GM21786 (cell line): ENCODE results near the gene ACTN3.
"Not testable (repeated sequence)": the region's sequence is repeated elsewhere in the genome, so short reads cannot be mapped to it uniquely, and the experiment has no call there.

Experiments used
- ATAC-seq: cut with Tn5 transposase; IDR thresholded peaks from one replicate; pipeline ENCODE4 v1.9.1; 2021; ENCODE audit not compliant: unreplicated experiment

The ACTN3 gene

DNA sequence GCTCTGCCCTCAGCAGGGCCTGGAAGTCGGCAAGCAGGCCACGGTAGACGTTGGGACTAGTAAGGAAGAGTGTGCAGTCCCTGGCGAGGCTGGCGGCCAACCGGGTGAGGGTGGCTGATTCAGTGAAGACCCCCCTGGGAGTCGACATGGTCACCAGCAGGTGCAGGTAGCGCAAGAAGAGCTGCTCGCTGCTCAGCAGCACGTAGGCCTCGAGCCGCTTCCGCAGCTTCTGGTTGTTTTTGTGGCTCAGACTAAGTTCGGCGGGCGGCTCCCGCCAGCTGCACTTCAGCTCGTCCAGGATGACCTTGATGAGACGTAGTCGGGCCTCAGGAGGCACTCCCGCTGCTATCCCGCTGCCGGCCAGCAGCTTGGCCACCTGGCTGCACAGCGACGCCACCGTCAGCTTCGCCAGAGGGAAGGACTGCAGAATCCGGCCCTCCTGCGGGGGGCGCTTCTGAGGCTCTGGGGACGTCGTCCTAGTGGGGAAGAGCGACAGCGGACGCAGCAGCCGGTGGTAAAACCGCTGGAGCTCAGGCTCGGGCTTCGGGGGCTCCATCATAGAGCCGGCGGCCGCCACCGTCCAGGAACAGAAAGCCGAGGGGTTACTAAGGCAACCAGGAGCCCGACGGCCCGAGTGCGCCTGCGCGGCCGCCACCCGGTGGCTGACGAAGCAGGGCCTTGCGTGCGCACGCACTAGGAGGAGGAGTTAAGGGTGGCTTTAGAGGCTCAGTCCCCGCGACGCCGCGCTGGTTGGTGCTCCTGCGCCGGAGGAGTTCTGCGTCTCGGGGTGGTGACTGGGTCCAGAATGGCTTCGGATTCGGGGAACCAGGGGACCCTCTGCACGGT is 46.0 kb downstream of the ACTN3 start, which contains the start of the genes CCDC87 and CCS:
TSS of gene CCDC87 (minus strand) at position 607 of the 846 bp plus-strand sequence. CDS start at position 559, 48 bp downstream.
TSS of gene CCS (plus strand) at position 729 of the 846 bp plus-strand sequence. CDS start at position 806, 77 bp downstream.
- peak; percentile 86 for ATAC-seq

DNA sequence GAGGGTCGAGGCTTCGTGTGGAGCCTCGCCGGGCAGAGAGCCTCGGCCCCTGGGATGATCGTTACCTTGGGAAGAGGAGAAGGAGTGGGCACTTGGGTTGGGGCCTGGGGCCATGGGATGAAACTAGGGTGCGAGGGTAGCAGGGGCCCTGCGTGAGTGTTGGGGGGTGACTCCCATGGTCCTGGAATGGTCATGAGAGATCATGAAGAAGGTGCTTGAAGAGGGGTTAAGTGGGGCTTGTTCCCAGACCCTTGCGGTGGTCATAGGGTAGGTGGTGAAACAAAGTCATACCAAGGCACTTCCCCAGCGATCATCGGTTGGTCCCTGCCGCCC is 46.6 kb downstream of the ACTN3 start:
- no peak for ATAC-seq

DNA sequence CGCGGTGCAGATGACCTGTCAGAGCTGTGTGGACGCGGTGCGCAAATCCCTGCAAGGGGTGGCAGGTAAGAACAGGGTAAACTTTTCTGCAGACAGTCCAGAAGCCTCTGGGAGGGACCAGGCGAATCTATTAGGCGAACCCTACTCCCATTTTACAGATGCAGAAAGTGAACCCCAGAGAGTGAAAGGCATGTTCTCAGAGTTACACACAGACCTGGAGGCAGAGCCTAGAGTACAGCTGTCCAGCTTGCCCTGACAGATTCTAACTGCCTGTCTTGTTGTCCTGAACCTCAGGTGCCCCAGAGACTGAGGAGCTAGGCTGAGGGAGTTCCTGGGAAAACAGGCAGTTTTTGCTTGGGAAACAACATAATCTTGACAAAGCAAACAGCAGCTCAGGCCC is 46.9 kb downstream of the ACTN3 start:
- ATAC-seq, result no peak

DNA sequence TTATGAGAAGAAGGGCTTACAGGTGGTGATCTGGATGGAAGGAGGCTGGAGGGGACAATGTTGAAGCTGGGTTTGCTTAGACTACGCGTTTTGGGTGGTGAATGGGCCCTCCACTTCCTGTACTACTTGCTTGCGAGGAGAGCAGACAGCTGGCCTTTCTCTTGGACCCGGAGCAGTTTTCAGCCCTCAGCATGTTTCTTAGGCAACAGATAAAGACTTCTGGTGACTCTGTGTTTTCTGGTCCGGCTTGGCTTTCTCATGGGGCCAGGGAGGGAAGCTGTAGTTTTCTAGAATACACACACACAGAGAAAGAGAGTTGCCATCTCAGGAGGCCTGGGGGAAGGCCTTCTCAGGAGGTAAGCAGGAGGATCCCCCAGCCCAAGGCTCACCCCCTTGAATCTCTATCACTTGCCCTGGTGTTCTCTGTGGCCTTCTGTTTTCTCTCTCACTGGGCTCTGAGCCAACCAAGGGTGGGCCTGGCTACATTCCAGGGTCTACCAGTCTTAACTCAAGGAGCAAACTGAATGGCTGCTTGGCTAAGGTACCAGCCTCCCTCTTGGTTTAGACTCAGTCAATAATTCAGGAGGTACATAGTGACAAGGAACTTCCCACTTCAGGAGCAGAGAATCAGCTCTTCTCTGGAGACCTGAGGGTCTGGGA is 48.7 kb downstream of the ACTN3 start:
- ATAC-seq, result no peak

DNA sequence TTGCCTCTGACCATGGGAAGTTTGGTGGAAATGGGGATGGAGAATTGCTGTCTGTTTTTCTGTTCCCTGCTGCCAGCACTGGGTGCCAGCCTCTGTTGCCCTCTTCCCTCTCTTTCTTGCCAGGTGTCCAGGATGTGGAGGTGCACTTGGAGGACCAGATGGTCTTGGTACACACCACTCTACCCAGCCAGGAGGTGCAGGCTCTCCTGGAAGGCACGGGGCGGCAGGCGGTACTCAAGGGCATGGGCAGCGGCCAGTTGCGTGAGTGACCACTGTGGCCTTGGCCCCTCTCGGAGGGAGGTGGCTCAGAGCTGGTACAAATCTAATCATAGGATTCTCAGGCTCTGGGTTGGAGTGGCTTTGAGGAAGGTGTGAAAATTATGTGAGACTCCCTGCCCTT is 52.3 kb downstream of the ACTN3 start:
- ATAC-seq, result no peak

DNA sequence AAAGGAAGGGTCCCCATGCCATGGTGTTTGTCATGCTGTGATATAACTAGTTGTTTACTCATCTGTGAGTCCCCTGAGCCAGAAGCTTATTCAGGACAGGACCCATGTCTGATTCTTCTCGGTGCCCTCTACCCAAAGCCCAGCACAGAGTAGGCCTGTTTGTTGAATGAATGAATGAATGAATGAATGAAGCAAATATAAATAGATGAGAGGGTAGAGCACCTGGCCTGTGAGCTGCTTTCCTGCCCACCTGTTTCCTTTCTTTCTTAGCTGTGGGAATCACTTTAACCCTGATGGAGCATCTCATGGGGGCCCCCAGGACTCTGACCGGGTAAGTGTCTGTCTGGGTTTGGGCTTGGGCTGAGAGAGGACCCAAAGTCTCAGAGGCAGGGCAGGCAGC is 53.5 kb downstream of the ACTN3 start:
- ATAC-seq, result no peak

DNA sequence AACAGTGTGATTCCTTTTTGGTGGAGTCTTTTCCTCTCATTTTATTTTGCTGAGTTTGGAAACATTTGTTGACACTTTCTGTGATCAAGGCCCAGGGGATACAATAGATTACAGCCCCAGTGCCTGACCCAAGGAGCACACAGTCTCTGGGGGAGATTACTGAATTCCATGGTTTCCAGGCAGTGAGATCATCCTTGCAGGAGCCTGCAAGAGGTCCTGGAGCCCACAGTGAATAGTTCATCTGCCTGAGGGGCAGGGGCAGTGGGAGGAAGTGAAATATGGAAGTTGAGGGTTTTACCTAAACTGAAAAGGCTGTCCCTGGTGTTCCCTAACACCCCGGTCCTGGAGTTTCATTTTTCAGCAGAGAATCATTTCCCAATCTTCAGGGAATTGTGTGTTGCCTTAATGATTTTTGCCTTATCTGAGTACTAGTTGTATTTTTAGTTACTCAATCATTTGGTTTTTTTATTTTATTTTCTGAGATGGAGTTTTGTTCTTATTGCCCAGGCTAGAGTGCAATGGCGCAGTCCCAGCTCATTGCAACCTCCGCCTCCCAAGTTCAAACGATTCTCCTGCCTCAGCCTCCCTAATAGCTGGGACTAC is 54.0 kb downstream of the ACTN3 start:
- ATAC-seq, result no peak

DNA sequence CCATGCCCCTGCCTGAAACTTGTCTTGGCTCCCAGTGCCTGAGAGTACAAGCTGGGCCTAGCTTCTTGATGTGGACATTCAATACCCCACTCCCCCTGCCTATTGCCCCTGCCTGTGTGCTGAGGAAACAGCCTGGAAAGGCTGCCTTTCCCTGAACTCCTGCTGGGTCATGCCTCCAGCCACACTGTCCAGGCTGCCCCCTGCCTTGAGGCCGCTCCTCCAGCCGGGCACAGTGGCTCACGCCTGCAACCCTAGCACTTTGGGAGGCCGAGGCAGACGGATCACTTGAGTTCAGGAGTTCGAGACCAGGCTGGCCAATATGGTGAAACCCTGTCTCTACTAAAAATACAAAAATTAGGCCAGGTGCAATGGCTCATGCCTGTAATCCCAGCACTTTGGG is 56.4 kb downstream of the ACTN3 start:
- no peak for ATAC-seq

DNA sequence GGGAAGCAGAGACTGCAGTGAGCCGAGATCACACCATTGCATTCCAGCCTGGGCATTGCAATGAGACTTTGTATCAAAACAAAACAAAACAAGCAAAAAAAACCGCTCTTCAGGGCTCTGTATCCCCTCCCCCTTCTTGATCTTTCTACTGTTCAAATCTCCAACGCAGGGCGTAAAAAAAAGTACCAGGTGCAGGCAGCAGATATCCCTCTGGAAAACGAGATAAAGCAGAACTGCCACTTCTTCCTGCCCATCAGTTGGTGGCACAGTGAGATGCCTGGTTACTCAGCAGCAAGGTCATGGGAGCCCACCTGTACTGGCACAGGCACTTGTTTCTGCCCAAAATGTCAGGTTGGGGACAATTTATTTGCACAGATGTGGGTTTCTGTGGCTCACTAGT is 57.5 kb downstream of the ACTN3 start:
- ATAC-seq, result no peak

DNA sequence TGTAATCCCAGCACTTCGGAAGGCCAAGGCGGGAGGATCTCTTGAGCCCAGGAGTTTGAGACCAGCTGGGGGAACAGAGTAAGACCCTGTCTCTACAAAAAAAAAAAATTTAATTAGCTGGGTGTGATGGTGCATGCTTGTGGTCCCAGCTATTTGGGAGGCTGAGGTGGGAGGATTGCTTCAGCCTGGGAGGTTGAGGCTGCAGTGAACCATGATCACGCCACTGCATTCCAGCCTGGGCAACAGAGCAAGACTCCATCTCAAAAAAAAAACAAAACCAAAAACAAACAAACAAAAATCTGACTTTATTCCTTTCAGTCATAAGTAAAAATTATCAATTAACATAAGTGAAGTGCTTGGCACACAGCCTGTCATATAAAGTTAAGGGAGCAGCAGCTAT is 59.9 kb downstream of the ACTN3 start:
- ATAC-seq, result not testable (repeated sequence)

DNA sequence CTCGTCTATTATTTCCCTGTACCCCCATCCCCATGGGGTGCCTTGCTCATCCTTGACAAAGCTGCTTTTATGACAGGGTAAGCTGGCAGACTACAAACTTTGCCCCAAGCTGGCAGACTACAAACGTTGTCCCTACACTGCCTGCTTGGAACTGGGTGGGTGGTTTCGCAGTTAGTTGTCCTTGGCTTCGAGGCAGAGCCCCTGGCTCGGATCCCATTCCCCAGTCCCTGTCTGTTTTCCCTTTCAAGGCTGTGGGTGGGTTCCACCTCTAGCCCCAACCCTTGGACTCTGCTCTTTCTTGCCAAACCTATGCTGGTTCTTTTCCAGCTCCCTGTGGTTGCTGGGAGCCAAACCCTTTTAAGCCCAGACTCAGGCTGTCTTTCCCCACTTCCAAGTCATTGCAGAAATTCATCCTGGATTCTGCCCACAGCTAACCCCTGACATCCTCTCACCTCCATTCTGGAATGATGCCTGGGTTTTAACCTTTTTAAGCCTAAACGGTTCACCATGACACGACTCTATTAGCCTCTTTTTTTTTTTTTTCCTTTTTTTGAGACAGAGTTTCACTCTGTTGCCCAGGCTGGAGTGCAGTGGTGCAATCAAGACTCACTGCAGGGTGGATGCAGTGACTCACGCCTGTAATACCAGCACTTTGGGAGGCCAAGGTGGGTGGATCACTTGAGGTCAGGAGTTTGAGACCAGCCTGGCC is 60.6 kb downstream of the ACTN3 start:
- no peak for ATAC-seq

DNA sequence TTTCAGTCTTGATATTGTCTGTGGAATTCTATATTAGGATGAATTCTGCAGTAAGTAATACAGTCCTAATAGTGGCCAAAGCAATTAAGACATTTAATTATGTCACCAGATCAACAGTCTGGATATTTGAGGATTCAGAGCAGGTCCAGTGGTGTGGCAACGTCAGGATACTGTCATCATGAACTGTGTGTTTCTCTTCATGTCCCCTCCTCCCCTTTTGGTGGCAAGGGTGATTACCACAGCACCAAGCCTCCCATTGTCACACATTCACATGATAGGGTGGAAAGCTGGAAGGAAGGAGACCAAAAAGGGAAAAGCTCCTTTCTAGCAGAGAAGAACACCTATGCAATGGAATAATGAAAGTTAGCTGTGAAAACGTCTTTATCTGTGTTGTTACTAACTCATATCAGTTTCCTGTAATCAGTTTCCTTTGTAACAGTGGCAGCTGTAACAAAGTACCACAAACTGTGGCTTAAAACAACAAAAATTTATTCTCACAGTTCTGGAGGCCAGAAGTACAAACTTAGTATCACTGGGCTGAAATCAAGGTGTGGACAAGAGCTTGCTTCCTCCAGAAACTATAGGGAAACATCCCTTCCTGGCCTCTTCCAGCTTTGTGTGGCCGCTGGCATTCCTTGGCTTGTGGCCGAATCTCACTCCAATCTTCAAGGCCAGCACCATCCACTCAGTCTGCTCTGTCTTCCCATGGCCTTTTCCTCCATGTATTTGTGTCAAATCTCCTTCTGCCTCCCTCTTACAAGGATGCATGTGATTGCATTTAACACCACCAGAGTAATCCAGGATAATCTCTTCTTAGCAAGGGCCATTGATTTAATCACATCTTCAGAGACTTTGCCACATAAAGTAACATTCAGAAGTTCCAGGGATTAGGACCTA is 63.3 kb downstream of the ACTN3 start:
- ATAC-seq, result no peak

DNA sequence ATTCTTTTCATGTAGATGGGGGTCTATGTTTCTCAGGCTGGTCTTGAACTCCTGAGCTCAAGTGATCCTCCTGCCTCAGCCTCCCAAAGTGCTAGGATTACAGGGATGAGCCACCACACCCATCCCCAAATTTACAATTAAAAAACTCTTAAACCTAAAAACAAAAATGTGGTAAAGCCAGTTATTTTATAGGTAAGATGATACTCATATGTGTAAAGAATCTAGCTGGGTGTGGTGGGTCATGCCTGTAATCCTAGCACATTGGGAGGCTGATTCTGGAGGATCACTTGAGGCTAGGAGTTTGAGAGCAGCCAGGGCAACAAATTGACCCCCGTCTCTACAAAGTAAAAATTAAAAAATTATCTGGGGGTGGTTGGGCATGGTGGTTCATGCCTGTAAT is 65.8 kb downstream of the ACTN3 start:
- no peak for ATAC-seq
